Parathyroid adenoma (tissue), 2 donors: Measurements from ENCODE around the gene ARMC5.

ENCODE experiments used
- H2AFZ ChIP-seq: fragments of 300-600 bp; sonication (generic); one replicate; pipeline ENCODE4 v1.7.0; 2017; ENCODE audit warnings: antibody characterized with exemption, mild to moderate bottlenecking
- H3K27ac ChIP-seq: fragments of 300-600 bp; sonication (generic); one replicate; pipeline ENCODE4 v1.7.0; 2017
- H3K27me3 ChIP-seq: fragments of 300-600 bp; sonication (generic); one replicate; pipeline ENCODE4 v1.7.0; 2017; ENCODE audit warnings: low read length; ENCODE audit not compliant: control insufficient read depth, insufficient read depth
- H3K36me3 ChIP-seq: fragments of 300-600 bp; sonication (generic); one replicate; pipeline ENCODE4 v1.7.0; 2017; ENCODE audit warnings: low read length; ENCODE audit not compliant: control insufficient read depth, insufficient read depth
- H3K4me1 ChIP-seq: fragments of 300-600 bp; sonication (generic); one replicate; pipeline ENCODE4 v1.7.0; 2017; ENCODE audit warnings: control low read depth
- H3K4me2 ChIP-seq: fragments of 300-600 bp; sonication (generic); one replicate; pipeline ENCODE4 v1.7.0; 2017; ENCODE audit warnings: low read length
- H3K4me3 ChIP-seq: fragments of 300-600 bp; sonication (generic); one replicate; pipeline ENCODE4 v1.7.0; 2017; ENCODE audit warnings: low read depth, low read length
- H3K79me2 ChIP-seq: fragments of 300-600 bp; sonication (generic); one replicate; pipeline ENCODE4 v1.7.0; 2017; ENCODE audit warnings: control low read depth
- H3K9ac ChIP-seq: fragments of 300-600 bp; sonication (generic); one replicate; pipeline ENCODE4 v1.7.0; 2017; ENCODE audit warnings: mild to moderate bottlenecking
- H3K9me3 ChIP-seq: fragments of 300-600 bp; sonication (generic); one replicate; pipeline ENCODE4 v1.7.0; 2017; ENCODE audit warnings: low read length; ENCODE audit not compliant: control insufficient read depth
- TF ChIP-seq, protein P1 (sequence below): fragments of 300-600 bp; sonication (generic); IDR thresholded peaks from one replicate; pipeline ENCODE4 v1.7.0; 2017; ENCODE audit warnings: antibody characterized with exemption, mild to moderate bottlenecking
- donor health status: primary hyperparathyroidism.

ARMC5 gene

DNA sequence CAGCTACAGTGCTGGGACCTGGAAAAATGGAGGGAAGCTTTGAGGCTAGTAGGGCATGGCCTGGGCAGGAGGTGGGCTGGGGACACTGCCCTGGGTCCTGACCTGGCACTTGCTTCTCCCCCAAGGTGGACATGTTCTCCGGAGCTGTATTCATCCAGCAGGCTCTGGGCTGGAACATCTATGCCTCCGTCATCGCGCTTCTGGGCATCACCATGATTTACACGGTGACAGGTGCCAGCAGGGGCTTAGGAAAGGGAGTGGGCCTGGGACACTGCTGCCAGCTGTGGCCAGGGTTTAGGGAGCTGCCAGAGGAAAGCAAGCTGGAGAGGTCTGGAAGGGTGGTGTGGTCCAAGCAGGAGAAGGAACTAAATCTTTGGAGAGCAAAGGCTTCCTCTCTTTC lies 26.7 kb downstream of the ARMC5 start:
- Histone ChIP-seq H3K36me3 (no peaks in the 10 kb centered on the region), H3K9me3 (no peaks in the 10 kb centered on the region), H3K4me3 (no peak overlapping the region), H2AFZ (no peak overlapping the region), H3K27ac (no peak overlapping the region), H3K4me2 (no peak overlapping the region), H3K4me1 (peaks cover 4% of the 10 kb centered on the region), H3K79me2 (no peaks in the 10 kb centered on the region), H3K9ac (no peak overlapping the region), H3K27me3 (no peaks in the 10 kb centered on the region)
- TF ChIP-seq, protein P1, sequence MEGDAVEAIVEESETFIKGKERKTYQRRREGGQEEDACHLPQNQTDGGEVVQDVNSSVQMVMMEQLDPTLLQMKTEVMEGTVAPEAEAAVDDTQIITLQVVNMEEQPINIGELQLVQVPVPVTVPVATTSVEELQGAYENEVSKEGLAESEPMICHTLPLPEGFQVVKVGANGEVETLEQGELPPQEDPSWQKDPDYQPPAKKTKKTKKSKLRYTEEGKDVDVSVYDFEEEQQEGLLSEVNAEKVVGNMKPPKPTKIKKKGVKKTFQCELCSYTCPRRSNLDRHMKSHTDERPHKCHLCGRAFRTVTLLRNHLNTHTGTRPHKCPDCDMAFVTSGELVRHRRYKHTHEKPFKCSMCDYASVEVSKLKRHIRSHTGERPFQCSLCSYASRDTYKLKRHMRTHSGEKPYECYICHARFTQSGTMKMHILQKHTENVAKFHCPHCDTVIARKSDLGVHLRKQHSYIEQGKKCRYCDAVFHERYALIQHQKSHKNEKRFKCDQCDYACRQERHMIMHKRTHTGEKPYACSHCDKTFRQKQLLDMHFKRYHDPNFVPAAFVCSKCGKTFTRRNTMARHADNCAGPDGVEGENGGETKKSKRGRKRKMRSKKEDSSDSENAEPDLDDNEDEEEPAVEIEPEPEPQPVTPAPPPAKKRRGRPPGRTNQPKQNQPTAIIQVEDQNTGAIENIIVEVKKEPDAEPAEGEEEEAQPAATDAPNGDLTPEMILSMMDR: no peak

DNA sequence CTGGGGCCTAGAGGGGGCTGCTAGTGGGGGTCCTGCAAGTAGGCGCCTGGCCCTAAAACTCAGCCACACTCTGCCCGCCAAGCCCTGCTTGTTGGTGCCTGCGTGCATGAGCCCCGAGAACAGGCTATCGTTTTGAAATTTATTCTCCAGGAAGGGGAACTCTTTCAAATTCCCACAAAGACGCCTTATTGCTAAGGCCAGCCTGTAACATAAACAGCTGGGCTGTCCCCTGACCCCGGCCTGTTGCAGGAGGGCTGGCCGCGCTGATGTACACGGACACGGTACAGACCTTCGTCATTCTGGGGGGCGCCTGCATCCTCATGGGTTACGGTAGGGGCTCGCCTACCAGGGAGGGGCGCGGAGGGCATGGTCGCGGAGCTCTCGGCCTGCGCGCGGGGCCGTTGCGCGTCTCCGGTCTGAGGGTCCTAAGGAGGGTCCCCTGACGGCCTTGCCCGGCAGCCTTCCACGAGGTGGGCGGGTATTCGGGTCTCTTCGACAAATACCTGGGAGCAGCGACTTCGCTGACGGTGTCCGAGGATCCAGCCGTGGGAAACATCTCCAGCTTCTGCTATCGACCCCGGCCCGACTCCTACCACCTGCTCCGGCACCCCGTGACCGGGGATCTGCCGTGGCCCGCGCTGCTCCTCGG lies 27.9 kb downstream of the ARMC5 start:
- Histone ChIP-seq H3K36me3 (no peaks in the 10 kb centered on the region), H3K4me3 (peak overlapping the region; percentile 54), H3K79me2 (no peaks in the 10 kb centered on the region), H3K27ac (no peak overlapping the region), H2AFZ (peak overlapping the region; percentile 91), H3K27me3 (no peaks in the 10 kb centered on the region), H3K9me3 (no peaks in the 10 kb centered on the region), H3K4me1 (peaks cover 4% of the 10 kb centered on the region), H3K4me2 (peak overlapping the region; percentile 86), H3K9ac (no peak overlapping the region)
- TF ChIP-seq, protein P1: no peak

DNA sequence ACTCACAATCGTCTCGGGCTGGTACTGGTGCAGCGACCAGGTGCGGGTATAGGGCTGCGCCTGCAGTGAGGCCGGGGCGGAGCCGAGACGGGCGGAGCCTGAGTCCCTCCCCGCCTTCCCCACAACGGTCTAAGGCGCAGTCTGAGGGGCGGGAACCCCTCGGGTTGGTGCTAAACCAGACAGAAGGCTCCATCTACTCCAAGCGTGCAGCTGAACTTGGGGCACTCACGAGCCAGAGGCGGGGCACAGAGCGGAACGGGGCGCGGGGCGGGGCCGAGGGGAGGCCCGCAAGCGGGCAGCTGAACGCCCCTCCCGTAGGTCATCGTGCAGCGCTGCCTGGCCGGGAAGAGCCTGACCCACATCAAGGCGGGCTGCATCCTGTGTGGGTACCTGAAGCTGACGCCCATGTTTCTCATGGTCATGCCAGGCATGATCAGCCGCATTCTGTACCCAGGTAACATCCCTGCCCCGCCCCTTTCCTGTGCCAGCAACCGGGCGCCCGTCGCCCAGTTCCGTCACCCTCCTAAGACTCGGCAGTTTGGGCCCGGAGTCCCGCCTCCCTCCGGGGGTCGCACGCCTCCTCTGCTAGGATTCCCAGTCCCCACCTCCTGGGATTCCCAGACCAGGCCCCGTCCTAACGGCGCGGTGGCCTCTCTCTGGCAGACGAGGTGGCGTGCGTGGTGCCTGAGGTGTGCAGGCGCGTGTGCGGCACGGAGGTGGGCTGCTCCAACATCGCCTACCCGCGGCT lies 28.6 kb downstream of the ARMC5 start:
- peak overlapping the region; percentile 91 for H2AFZ ChIP-seq
- TF ChIP-seq, protein P1: no peak
- no peaks in the 10 kb centered on the region for H3K79me2 ChIP-seq
- H3K4me1 ChIP-seq: peaks cover 4% of the 10 kb centered on the region
- no peaks in the 10 kb centered on the region for H3K36me3 ChIP-seq
- H3K4me3 ChIP-seq: peak overlapping the region; percentile 54
- H3K9ac ChIP-seq: no peak overlapping the region
- H3K9me3 ChIP-seq: no peaks in the 10 kb centered on the region
- peak overlapping the region; percentile 86 for H3K4me2 ChIP-seq
- no peaks in the 10 kb centered on the region for H3K27me3 ChIP-seq
- peak overlapping the region; percentile 9 for H3K27ac ChIP-seq

DNA sequence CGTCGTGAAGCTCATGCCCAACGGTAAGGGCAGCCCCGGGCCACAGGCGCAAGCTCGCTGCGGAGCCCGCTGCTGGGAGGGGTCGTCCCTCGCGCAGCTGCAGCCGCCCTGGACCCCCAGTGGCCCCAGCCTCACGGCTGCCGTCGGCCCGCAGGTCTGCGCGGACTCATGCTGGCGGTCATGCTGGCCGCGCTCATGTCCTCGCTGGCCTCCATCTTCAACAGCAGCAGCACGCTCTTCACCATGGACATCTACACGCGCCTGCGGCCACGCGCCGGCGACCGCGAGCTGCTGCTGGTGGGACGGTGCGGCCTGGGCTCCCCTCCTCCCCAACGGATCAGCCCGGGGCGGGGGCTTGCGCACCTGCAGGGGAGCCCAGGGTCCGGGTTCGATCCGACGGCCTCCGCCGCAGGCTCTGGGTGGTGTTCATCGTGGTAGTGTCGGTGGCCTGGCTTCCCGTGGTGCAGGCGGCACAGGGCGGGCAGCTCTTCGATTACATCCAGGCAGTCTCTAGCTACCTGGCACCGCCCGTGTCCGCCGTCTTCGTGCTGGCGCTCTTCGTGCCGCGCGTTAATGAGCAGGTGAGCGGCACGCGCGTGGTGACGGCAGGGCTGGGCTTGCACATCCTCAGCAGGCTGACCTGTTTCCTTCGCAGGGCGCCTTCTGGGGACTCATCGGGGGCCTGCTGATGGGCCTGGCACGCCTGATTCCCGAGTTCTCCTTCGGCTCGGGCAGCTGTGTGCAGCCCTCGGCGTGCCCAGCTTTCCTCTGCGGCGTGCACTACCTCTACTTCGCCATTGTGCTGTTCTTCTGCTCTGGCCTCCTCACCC lies 29.4 kb downstream of the ARMC5 start:
- H3K4me3 ChIP-seq: peak overlapping the region; percentile 54
- H3K9ac ChIP-seq: no peak overlapping the region

More for the DNA sequence above, 29.4 kb downstream of the ARMC5 start:
- Histone ChIP-seq H3K9me3 (no peaks in the 10 kb centered on the region), H3K4me1 (peaks cover 4% of the 10 kb centered on the region), H3K79me2 (no peaks in the 10 kb centered on the region), H2AFZ (peak overlapping the region; percentile 91), H3K27ac (no peak overlapping the region), H3K36me3 (no peaks in the 10 kb centered on the region), H3K27me3 (no peaks in the 10 kb centered on the region), H3K4me2 (peak overlapping the region; percentile 86)
- TF ChIP-seq, protein P1: no peak
